Measurements from ENCODE around the gene GASK1B. TPM values are rescaled to one million over a fixed set of nuclear protein-coding genes. Genes with fewer than 3 reads are reported as not detected.
A peak's percentile ranks its signal among the peaks of the same experiment; 100 is the strongest.

GASK1B gene
- total and polyA plus RNA-seq, 4 donors = 28.5 to 173 (median 89.0) TPM

DNA sequence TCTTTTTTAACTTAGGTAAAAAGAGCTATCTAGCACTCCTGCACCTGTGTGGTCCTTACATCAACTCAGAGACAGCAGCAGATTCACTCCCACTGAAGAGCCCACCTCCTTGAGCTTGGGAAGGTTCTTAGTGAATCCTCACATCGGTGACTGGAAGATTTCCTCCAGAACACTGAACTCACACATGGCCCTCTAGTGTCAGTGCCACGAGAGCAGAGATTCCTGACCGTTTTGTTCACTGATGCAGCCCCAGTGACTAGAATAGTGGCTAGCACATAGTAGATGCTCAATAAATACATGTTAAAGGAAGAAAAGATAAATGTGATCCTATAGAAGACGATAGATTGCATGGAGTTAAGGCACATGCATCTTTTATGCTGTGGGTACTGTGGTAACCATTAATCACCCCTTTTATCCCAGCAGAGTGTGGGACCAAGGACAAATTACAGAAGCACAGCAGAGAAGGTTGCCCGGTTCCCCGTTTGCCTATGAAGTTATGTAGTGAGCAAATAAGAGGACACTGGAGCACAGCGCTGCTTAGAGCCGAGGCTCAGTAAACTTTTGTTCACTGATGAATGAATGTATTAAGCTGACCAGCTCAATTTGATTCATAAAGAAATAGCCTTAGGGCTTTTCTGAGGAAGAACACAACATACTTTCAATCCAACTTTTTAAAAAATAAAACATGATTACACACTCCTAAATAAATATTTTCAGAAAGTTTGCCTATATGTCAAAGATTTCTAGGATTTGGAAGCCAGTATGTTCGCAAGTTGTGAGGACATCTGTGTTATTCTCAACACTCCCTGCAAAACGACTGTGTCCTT is 8.7 kb downstream of the GASK1B start:
- peak overlapping the region; percentile 67 to 74 for H3K27ac ChIP-seq (ENCODE audit: low read depth in 1 of 2, low read length in 2 of 2)
- peaks cover 0 to 2% of the 10 kb centered on the region in 2 donors for H3K36me3 ChIP-seq (ENCODE audit: control insufficient read depth in 1 of 2, insufficient read depth in 2 of 2, low read length in 1 of 2)
- intact Hi-C loops (cut with DNase I) = loop anchor here (5.0 to 10.0 kb wide), 2 partner anchors 42 to 109 kb away; no protein-coding TSS in a partner anchor
- 21 to 27% methylated on average over 10 of the region's 10 CpGs for WGBS, 2 donors
- DNase-seq = no peak
- no peaks in the 10 kb centered on the region for H3K9me3 ChIP-seq (ENCODE audit: control insufficient read depth, low read length)
- ATAC-seq (ENCODE audit: low FRiP score) = no peak
- H3K27me3 ChIP-seq (ENCODE audit: control insufficient read depth in 1 of 2, insufficient read depth in 2 of 2, low read length in 1 of 2) = no peaks in the 10 kb centered on the region
- peak overlapping the region; percentile 89 to 96 for H3K4me3 ChIP-seq (ENCODE audit: low read length in 2 of 2)
- peaks cover 11 to 21% of the 10 kb centered on the region in 2 donors for H3K4me1 ChIP-seq (ENCODE audit: control insufficient read depth in 1 of 2, insufficient read depth in 2 of 2, low read length in 2 of 2)

GRCh38 chr4:158162631-158163030 is 10.2 kb downstream of the GASK1B start:
- peak overlapping the region in 1 of 2 donors; percentile 74 for H3K27ac ChIP-seq (ENCODE audit: low read depth in 1 of 2, low read length in 2 of 2)

DNA sequence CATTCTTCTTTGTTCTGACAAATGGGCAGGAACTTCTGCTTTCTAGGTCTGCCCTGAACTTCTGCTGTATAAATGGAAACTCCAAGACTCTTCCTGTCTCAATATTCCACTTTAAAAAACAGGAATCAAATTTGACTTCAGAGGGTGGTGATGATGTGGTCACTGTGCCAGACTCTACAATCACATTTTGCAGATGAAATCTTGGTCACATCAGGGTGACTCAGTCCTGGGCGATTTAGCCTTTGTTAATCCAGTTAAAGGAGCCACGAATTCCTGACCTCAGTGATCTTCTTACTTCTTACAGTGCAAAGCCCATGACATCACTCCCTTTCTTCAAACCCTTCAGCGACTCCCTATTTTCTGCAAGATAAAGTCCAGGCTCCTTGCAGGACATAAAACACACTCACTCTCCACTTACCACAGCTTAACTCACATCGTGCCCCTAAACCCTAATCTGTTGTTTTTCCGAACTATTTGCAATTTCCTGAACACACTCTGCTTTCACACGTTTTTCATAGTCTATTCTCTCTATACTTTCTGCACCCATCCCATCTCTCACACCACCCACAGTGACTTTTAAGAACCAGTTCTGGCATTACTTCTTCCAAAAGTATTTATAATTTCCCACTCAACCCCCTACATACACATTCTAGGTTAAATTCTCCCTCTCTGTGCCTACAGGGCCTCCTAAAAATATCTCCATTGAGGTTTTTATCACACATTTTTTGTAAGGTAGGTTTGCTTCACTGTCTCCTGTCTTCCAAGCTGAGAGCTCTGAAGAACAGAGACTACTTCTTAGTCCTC is 11.1 kb downstream of the GASK1B start:
- intact Hi-C loops (cut with DNase I) = loop anchor here (5.0 to 10.0 kb wide), 2 partner anchors 39 to 107 kb away; no protein-coding TSS in a partner anchor
- peaks cover 12 to 22% of the 10 kb centered on the region in 2 donors for H3K4me1 ChIP-seq (ENCODE audit: control insufficient read depth in 1 of 2, insufficient read depth in 2 of 2, low read length in 2 of 2)
- DNase-seq (peak in 1 of 2 donors; percentile 73), ATAC-seq (ENCODE audit: low FRiP score) (peak; percentile 74)
- peak overlapping the region; percentile 62 to 93 for H3K27ac ChIP-seq (ENCODE audit: low read depth in 1 of 2, low read length in 2 of 2)
- peak overlapping the region in 1 of 2 donors; percentile 64 for H3K4me3 ChIP-seq (ENCODE audit: low read length in 2 of 2)
- H3K36me3 ChIP-seq (ENCODE audit: control insufficient read depth in 1 of 2, insufficient read depth in 2 of 2, low read length in 1 of 2) = peaks cover 0 to 2% of the 10 kb centered on the region in 2 donors
- WGBS, 2 donors = 11% methylated on average over 6 of the region's 6 CpGs
- no peaks in the 10 kb centered on the region for H3K9me3 ChIP-seq (ENCODE audit: control insufficient read depth, low read length)
- no peaks in the 10 kb centered on the region for H3K27me3 ChIP-seq (ENCODE audit: control insufficient read depth in 1 of 2, insufficient read depth in 2 of 2, low read length in 1 of 2)

More at GRCh38 chr4:158162631-158163030, 10.2 kb downstream of the GASK1B start:
- WGBS, 2 donors = 92 to 93% methylated on average over 5 of the region's 5 CpGs
- ATAC-seq (ENCODE audit: low FRiP score) (no peak), DNase-seq (no peak)
- intact Hi-C loops (cut with DNase I) = loop anchor here (5.0 to 10.0 kb wide), 2 partner anchors 40 to 108 kb away; no protein-coding TSS in a partner anchor
- Histone ChIP-seq H3K36me3 (ENCODE audit: control insufficient read depth in 1 of 2, insufficient read depth in 2 of 2, low read length in 1 of 2) (peaks cover 0 to 2% of the 10 kb centered on the region in 2 donors), H3K27me3 (ENCODE audit: control insufficient read depth in 1 of 2, insufficient read depth in 2 of 2, low read length in 1 of 2) (no peaks in the 10 kb centered on the region), H3K4me3 (ENCODE audit: low read length in 2 of 2) (no peak overlapping the region), H3K9me3 (ENCODE audit: control insufficient read depth, low read length) (no peaks in the 10 kb centered on the region), H3K4me1 (ENCODE audit: control insufficient read depth in 1 of 2, insufficient read depth in 2 of 2, low read length in 2 of 2) (peaks cover 11 to 18% of the 10 kb centered on the region in 2 donors)

GRCh38 chr4:158159718-158160094 is 13.1 kb downstream of the GASK1B start:
- H3K4me3 ChIP-seq (ENCODE audit: low read length in 2 of 2) = peak overlapping the region in 1 of 2 donors; percentile 24
- no peaks in the 10 kb centered on the region for H3K27me3 ChIP-seq (ENCODE audit: control insufficient read depth in 1 of 2, insufficient read depth in 2 of 2, low read length in 1 of 2)
- no peak overlapping the region for H3K27ac ChIP-seq (ENCODE audit: low read depth in 1 of 2, low read length in 2 of 2)
- DNase-seq (no peak), ATAC-seq (ENCODE audit: low FRiP score) (no peak)
- H3K4me1 ChIP-seq (ENCODE audit: control insufficient read depth in 1 of 2, insufficient read depth in 2 of 2, low read length in 2 of 2) = peaks cover 15 to 19% of the 10 kb centered on the region in 2 donors
- H3K36me3 ChIP-seq (ENCODE audit: control insufficient read depth in 1 of 2, insufficient read depth in 2 of 2, low read length in 1 of 2) = peaks cover 2 to 3% of the 10 kb centered on the region in 2 donors
- WGBS, 2 donors = 28 to 33% methylated on average over 4 of the region's 4 CpGs
- intact Hi-C loops (cut with DNase I) = loop anchor here (5.0 to 10.0 kb wide), 2 partner anchors 37 to 105 kb away; no protein-coding TSS in a partner anchor
- no peaks in the 10 kb centered on the region for H3K9me3 ChIP-seq (ENCODE audit: control insufficient read depth, low read length)

DNA sequence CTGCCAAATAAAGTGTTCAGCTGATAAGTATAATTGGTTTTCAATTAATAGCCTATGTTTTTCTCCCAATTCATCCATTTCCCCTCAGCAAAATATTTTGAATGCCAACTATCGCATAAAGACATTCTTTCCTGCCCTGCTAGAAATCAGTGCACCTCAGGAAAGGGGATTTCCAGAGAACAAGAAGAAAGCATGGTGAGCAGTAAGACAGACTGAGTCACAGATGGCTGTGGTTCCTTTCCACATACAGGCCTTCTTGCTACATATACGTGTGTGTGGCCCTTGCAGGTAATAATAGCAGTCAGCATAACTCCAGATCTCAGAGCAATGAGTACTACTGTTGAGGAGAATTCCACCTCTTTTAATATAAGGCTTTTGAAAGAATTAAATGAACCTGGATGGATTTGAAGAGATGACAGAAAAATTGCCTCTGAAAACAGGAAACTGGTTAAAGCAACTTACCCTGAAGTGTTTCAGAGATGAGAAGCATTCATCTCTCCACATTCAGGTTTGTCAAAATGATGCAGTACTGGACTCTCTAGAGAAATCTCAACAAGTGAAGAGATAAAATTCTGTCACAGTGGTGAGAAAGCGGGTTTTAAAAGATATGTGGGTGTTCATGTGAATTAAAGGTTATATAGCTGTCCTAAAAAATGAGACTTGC is 13.6 kb downstream of the GASK1B start:
- DNase-seq (no peak), ATAC-seq (ENCODE audit: low FRiP score) (no peak)
- Histone ChIP-seq H3K9me3 (ENCODE audit: control insufficient read depth, low read length) (no peaks in the 10 kb centered on the region), H3K27ac (ENCODE audit: low read depth in 1 of 2, low read length in 2 of 2) (peak overlapping the region in 1 of 2 donors; percentile 6), H3K4me1 (ENCODE audit: control insufficient read depth in 1 of 2, insufficient read depth in 2 of 2, low read length in 2 of 2) (peaks cover 15 to 18% of the 10 kb centered on the region in 2 donors), H3K4me3 (ENCODE audit: low read length in 2 of 2) (peak overlapping the region in 1 of 2 donors; percentile 34), H3K27me3 (ENCODE audit: control insufficient read depth in 1 of 2, insufficient read depth in 2 of 2, low read length in 1 of 2) (no peaks in the 10 kb centered on the region), H3K36me3 (ENCODE audit: control insufficient read depth in 1 of 2, insufficient read depth in 2 of 2, low read length in 1 of 2) (peaks cover 2 to 3% of the 10 kb centered on the region in 2 donors)
- 31 to 35% methylated on average over 3 of the region's 3 CpGs for WGBS, 2 donors
- intact Hi-C loops (cut with DNase I) = no loop called here

GRCh38 chr4:158157412-158157811 is 15.4 kb downstream of the GASK1B start:
- no peak overlapping the region for H3K27ac ChIP-seq (ENCODE audit: low read depth in 1 of 2, low read length in 2 of 2)
- H3K9me3 ChIP-seq (ENCODE audit: control insufficient read depth, low read length) = no peaks in the 10 kb centered on the region
- H3K27me3 ChIP-seq (ENCODE audit: control insufficient read depth in 1 of 2, insufficient read depth in 2 of 2, low read length in 1 of 2) = no peaks in the 10 kb centered on the region
- no peak overlapping the region for H3K4me3 ChIP-seq (ENCODE audit: low read length in 2 of 2)
- peaks cover 0 to 3% of the 10 kb centered on the region in 2 donors for H3K36me3 ChIP-seq (ENCODE audit: control insufficient read depth in 1 of 2, insufficient read depth in 2 of 2, low read length in 1 of 2)
- no peak for DNase-seq
- 58 to 67% methylated on average over 4 of the region's 4 CpGs for WGBS, 2 donors
- intact Hi-C loops (cut with DNase I) = no loop called here
- no peak for ATAC-seq (ENCODE audit: low FRiP score)
- H3K4me1 ChIP-seq (ENCODE audit: control insufficient read depth in 1 of 2, insufficient read depth in 2 of 2, low read length in 2 of 2) = peaks cover 11 to 13% of the 10 kb centered on the region in 2 donors

GRCh38 chr4:158155656-158156356 is 17.0 kb downstream of the GASK1B start:
- Histone ChIP-seq H3K4me3 (ENCODE audit: low read length in 2 of 2) (no peak overlapping the region), H3K27ac (ENCODE audit: low read depth in 1 of 2, low read length in 2 of 2) (no peak overlapping the region), H3K4me1 (ENCODE audit: control insufficient read depth in 1 of 2, insufficient read depth in 2 of 2, low read length in 2 of 2) (peaks cover 6% of the 10 kb centered on the region in 2 donors), H3K9me3 (ENCODE audit: control insufficient read depth, low read length) (no peaks in the 10 kb centered on the region), H3K27me3 (ENCODE audit: control insufficient read depth in 1 of 2, insufficient read depth in 2 of 2, low read length in 1 of 2) (no peaks in the 10 kb centered on the region), H3K36me3 (ENCODE audit: control insufficient read depth in 1 of 2, insufficient read depth in 2 of 2, low read length in 1 of 2) (peaks cover 0 to 3% of the 10 kb centered on the region in 2 donors)
- ATAC-seq (ENCODE audit: low FRiP score) (no peak), DNase-seq (no peak)
- 71% methylated on average over 8 of the region's 8 CpGs for WGBS, 2 donors
- intact Hi-C loops (cut with DNase I) = no loop called here

GRCh38 chr4:158147151-158147550 is 25.7 kb downstream of the GASK1B start:
- ATAC-seq (ENCODE audit: low FRiP score) (no peak), DNase-seq (no peak)
- intact Hi-C loops (cut with DNase I) = no loop called here
- Histone ChIP-seq H3K36me3 (ENCODE audit: control insufficient read depth in 1 of 2, insufficient read depth in 2 of 2, low read length in 1 of 2) (peaks cover 0 to 2% of the 10 kb centered on the region in 2 donors), H3K4me3 (ENCODE audit: low read length in 2 of 2) (no peak overlapping the region), H3K4me1 (ENCODE audit: control insufficient read depth in 1 of 2, insufficient read depth in 2 of 2, low read length in 2 of 2) (no peaks in the 10 kb centered on the region), H3K27me3 (ENCODE audit: control insufficient read depth in 1 of 2, insufficient read depth in 2 of 2, low read length in 1 of 2) (no peaks in the 10 kb centered on the region), H3K27ac (ENCODE audit: low read depth in 1 of 2, low read length in 2 of 2) (no peak overlapping the region), H3K9me3 (ENCODE audit: control insufficient read depth, low read length) (no peaks in the 10 kb centered on the region)
- 96 to 97% methylated on average over 3 of the region's 3 CpGs for WGBS, 2 donors
